ENCODE data around the gene CLCN5.

Gene CLCN5

GRCh38 chrX:49932791-49933190, 10.4 kb downstream of the CLCN5 start:
- no peak for DNase-seq (ENCODE audit: low read depth in 2 of 3, low spot score in 1 of 3)

- no peak for DNase-seq (ENCODE audit: low read depth in 2 of 3, low spot score in 1 of 3)
Measured at GRCh38 chrX:49934148-49934547, 11.8 kb downstream of the CLCN5 start.

GRCh38 chrX:49934729-49935128, 12.3 kb downstream of the CLCN5 start:
- DNase-seq (ENCODE audit: low read depth in 2 of 3, low spot score in 1 of 3), result no peak

- no peak for DNase-seq (ENCODE audit: low read depth in 2 of 3, low spot score in 1 of 3)
Measured at GRCh38 chrX:49947781-49948180, 25.4 kb downstream of the CLCN5 start.

- no peak for DNase-seq (ENCODE audit: low read depth in 2 of 3, low spot score in 1 of 3)
Measured at GRCh38 chrX:49949961-49950360, 27.6 kb downstream of the CLCN5 start.

- DNase-seq (ENCODE audit: low read depth in 2 of 3, low spot score in 1 of 3), result no peak
Measured at GRCh38 chrX:49951524-49952193, 29.3 kb downstream of the CLCN5 start.

GRCh38 chrX:49956313-49956712, 33.9 kb downstream of the CLCN5 start:
- no peak for DNase-seq (ENCODE audit: low read depth in 2 of 3, low spot score in 1 of 3)

- DNase-seq (ENCODE audit: low read depth in 2 of 3, low spot score in 1 of 3), result no peak
Measured at GRCh38 chrX:49958727-49959485, 36.5 kb downstream of the CLCN5 start.

- no peak for DNase-seq (ENCODE audit: low read depth in 2 of 3, low spot score in 1 of 3)
Measured at GRCh38 chrX:49959602-49960001, 37.2 kb downstream of the CLCN5 start.

GRCh38 chrX:49960061-49960460, 37.7 kb downstream of the CLCN5 start:
- DNase-seq (ENCODE audit: low read depth in 2 of 3, low spot score in 1 of 3), result no peak

- no peak for DNase-seq (ENCODE audit: low read depth in 2 of 3, low spot score in 1 of 3)
Measured at GRCh38 chrX:49970674-49971073, 48.3 kb downstream of the CLCN5 start.

- DNase-seq (ENCODE audit: low read depth in 2 of 3, low spot score in 1 of 3), result no peak
Measured at GRCh38 chrX:49972328-49972860, 50.0 kb downstream of the CLCN5 start.

- no peak for DNase-seq (ENCODE audit: low read depth in 2 of 3, low spot score in 1 of 3)
Measured at GRCh38 chrX:49976682-49977197, 54.3 kb downstream of the CLCN5 start.

- DNase-seq (ENCODE audit: low read depth in 2 of 3, low spot score in 1 of 3), result no peak
Measured at GRCh38 chrX:49977319-49978090, 55.1 kb downstream of the CLCN5 start.

GRCh38 chrX:49978176-49978575, 55.8 kb downstream of the CLCN5 start:
- DNase-seq (ENCODE audit: low read depth in 2 of 3, low spot score in 1 of 3), result no peak

GRCh38 chrX:49986058-49986457, 63.7 kb downstream of the CLCN5 start:
- DNase-seq (ENCODE audit: low read depth in 2 of 3, low spot score in 1 of 3), result no peak

GRCh38 chrX:49987651-49988050, 65.3 kb downstream of the CLCN5 start:
- no peak for DNase-seq (ENCODE audit: low read depth in 2 of 3, low spot score in 1 of 3)

GRCh38 chrX:49988143-49988542, 65.7 kb downstream of the CLCN5 start:
- no peak for DNase-seq (ENCODE audit: low read depth in 2 of 3, low spot score in 1 of 3)

- no peak for DNase-seq (ENCODE audit: low read depth in 2 of 3, low spot score in 1 of 3)
Measured at GRCh38 chrX:49991758-49992157, 69.4 kb downstream of the CLCN5 start.

GRCh38 chrX:49992853-49993252, 70.5 kb downstream of the CLCN5 start:
- DNase-seq (ENCODE audit: low read depth in 2 of 3, low spot score in 1 of 3), result no peak

- DNase-seq (ENCODE audit: low read depth in 2 of 3, low spot score in 1 of 3), result no peak
Measured at GRCh38 chrX:49993661-49994060, 71.3 kb downstream of the CLCN5 start.
